ENCODE data around the gene DUSP18.

DUSP18 gene

DNA sequence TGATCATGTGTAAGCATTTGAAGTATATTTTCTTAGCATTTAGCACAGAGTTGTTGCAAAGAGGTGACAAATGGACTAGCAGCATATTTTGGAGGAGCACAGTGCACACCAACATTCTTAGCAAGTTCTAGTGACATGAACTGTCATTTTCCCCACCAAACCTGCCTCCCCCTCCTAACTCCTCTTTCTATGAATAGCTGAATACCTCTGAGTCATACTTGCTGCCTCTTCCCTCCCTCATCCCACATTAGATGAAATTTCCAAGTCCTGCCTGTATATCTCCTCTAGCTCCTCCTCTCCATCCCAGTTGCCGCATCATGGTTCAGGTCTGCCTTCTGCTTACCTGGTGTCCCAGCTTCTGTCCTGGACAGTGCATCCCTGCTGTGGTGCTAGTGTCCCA lies 34.2 kb upstream of the DUSP18 start:
- DNase-seq (ENCODE audit: insufficient read length, low spot score) (no peak), FAIRE-seq (no peak)
- TF ChIP-seq, protein P1, sequence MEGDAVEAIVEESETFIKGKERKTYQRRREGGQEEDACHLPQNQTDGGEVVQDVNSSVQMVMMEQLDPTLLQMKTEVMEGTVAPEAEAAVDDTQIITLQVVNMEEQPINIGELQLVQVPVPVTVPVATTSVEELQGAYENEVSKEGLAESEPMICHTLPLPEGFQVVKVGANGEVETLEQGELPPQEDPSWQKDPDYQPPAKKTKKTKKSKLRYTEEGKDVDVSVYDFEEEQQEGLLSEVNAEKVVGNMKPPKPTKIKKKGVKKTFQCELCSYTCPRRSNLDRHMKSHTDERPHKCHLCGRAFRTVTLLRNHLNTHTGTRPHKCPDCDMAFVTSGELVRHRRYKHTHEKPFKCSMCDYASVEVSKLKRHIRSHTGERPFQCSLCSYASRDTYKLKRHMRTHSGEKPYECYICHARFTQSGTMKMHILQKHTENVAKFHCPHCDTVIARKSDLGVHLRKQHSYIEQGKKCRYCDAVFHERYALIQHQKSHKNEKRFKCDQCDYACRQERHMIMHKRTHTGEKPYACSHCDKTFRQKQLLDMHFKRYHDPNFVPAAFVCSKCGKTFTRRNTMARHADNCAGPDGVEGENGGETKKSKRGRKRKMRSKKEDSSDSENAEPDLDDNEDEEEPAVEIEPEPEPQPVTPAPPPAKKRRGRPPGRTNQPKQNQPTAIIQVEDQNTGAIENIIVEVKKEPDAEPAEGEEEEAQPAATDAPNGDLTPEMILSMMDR (IDR thresholded peaks at IDR 0.05; ENCODE audit: insufficient read depth, missing control alignments), result no peak

GRCh38 chr22:30697975-30698374 lies 30.3 kb upstream of the DUSP18 start:
- DNase-seq (ENCODE audit: insufficient read length, low spot score) (no peak), FAIRE-seq (no peak)
- TF ChIP-seq, protein P1 (IDR thresholded peaks at IDR 0.05; ENCODE audit: insufficient read depth, missing control alignments), result no peak

DNA sequence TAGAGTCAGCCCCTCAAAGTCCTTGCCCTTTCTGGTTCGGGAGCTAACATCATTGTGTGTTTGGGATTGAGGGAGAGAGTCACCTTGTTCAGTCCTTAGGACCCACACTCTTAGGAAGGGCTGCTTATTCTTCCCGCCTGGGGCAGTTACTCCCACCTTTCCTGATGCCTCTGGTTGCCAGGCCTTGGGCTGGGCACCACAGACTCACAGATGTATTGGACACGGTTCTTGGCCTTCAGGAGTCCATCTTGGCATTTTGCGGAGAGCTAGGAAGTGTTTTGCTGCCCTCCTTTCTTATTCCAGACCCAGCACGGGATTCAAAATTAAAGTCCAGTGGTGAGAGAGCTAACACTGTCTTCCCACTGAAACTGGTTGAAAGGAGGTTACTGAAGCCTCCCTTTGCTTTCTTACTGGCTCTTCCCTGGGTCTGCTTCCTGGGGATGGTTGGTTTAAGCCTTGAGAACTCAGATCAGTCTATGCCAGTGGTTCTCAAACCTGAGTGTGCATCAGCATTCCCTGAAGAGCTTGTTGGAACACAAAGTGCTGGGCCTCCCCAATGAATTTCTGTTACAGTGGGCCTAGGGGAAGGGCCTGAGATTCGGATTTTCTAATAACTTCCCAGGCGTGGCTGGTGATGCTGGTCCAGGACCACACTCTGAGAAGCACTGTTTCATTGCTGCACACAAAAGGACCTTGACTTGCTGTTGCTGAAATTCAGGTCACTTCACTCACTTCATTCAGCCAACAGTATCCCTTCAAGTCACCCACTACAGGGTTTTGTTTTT lies 28.4 kb upstream of the DUSP18 start:
- FAIRE-seq (no peak), DNase-seq (ENCODE audit: insufficient read length, low spot score) (no peak)
- TF ChIP-seq, protein P1 (IDR thresholded peaks at IDR 0.05; ENCODE audit: insufficient read depth, missing control alignments), result no peak

DNA sequence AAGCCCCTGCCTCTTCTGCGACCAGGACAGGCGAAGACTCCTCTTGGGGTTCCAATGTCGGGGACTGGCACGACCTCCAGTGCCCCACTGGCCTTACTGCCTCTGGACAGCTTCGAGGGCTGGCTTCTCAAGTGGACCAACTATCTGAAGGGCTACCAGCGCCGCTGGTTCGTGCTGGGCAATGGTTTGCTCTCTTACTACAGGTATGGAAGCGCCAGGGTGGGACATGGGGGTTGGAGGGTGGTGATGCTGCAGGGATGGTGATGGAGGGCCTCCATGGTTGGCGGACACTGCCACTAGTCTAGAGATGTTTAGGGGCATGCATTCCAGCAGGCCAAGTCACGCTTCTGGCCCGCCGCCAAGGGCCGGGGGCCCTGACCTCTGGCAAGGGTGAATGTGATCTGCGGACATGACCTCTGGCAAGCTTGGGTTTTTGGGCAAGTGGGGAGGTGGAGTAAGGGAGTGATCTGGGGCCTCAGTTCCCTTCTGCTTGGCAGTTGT lies 27.7 kb upstream of the DUSP18 start:
- no peak for DNase-seq (ENCODE audit: insufficient read length, low spot score)
- FAIRE-seq, result no peak
- TF ChIP-seq, protein P1 (IDR thresholded peaks at IDR 0.05; ENCODE audit: insufficient read depth, missing control alignments), result no peak

GRCh38 chr22:30694640-30695350 lies 27.1 kb upstream of the DUSP18 start, which contains the start of gene OSBP2:
Gene OSBP2 (plus strand): TSS chr22:30694874. CDS start chr22:30694910, 36 bp downstream.
- FAIRE-seq (no peak), DNase-seq (ENCODE audit: insufficient read length, low spot score) (no peak)
- TF ChIP-seq, protein P1 (IDR thresholded peaks at IDR 0.05; ENCODE audit: insufficient read depth, missing control alignments), result no peak

DNA sequence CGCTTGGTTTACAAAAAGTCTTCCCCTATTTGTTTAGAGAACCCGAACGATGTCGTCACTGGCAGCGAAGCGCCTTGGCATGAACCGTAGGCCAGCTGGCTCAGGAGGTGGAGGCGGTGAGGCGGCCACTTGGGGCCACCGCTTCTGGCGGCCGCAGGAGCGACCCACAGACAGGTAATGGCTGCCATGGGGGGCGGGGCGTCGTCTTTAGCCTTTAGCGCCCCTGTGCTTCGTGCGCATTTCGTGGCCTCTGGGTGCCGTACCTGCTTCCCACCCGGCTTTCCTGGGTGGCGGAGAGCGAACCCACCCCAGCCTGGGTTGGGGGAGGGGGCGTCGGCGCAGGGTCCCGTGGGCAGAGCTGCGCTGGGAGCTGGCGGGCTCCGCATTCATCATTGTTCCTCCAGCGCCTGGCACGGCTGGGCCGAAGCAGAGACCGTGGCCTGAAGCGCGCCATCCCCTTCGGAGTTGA lies 26.5 kb upstream of the DUSP18 start:
- FAIRE-seq (no peak), DNase-seq (ENCODE audit: insufficient read length, low spot score) (no peak)
- TF ChIP-seq, protein P1 (IDR thresholded peaks at IDR 0.05; ENCODE audit: insufficient read depth, missing control alignments), result no peak

All from D721Med (cell line).